Neural crest cell (in vitro differentiated cells): ENCODE results near the gene USF2. TPM values are rescaled to one million over a fixed set of nuclear protein-coding genes. Genes with fewer than 3 reads are reported as not detected.

Experiments
- DNase-seq: peaks from one replicate; pipeline ENCODE4 v3.0.0; 2021; ENCODE audit warnings: low read depth, mixed read lengths, low spot score
- H3K27ac Mint-ChIP-seq: one replicate; pipeline ENCODE4 v1.8.0; 2021; ENCODE audit warnings: mild to moderate bottlenecking, mixed read lengths; ENCODE audit not compliant: unreplicated experiment
- H3K27me3 Mint-ChIP-seq: 2 replicates; pipeline ENCODE4 v1.8.0; 2021; ENCODE audit warnings: low read depth, mild to moderate bottlenecking, mixed read lengths
- H3K36me3 Mint-ChIP-seq: 2 replicates; pipeline ENCODE4 v1.8.0; 2021; ENCODE audit warnings: low read depth, mild to moderate bottlenecking, mixed read lengths
- H3K4me1 Mint-ChIP-seq: 2 replicates; pipeline ENCODE4 v1.8.0; 2021; ENCODE audit warnings: mixed read lengths
- H3K4me3 Mint-ChIP-seq: one replicate; pipeline ENCODE4 v1.8.0; 2021; ENCODE audit warnings: mild to moderate bottlenecking, mixed read lengths
- H3K9me3 Mint-ChIP-seq: 2 replicates; pipeline ENCODE4 v1.8.0; 2021; ENCODE audit warnings: mixed read lengths
- CTCF ChIP-seq: fragments of 200-600 bp; sonication (generic); conservative IDR thresholded peaks from 2 replicates; pipeline ENCODE4 v1.5.0; 2021; ENCODE audit warnings: antibody characterized with exemption, mild to moderate bottlenecking
- total RNA-seq: library from RNA; stranded (reverse); gene quantifications from 2 replicates; pipeline ENCODE4 v1.2.1, GENCODE V29; 2021

USF2 gene
- total RNA-seq, 1 donor from 2014 or later = 107 TPM

- H3K27ac Mint-ChIP-seq = no peak overlapping the region
- H3K4me1 Mint-ChIP-seq = no peaks in the 10 kb centered on the region
- H3K9me3 Mint-ChIP-seq = no peaks in the 10 kb centered on the region
- peaks cover 9% of the 10 kb centered on the region for H3K27me3 Mint-ChIP-seq
- TF ChIP-seq CTCF = no peak
- no peaks in the 10 kb centered on the region for H3K36me3 Mint-ChIP-seq
- no peak for DNase-seq
- no peak overlapping the region for H3K4me3 Mint-ChIP-seq
Measured at GRCh38 chr19:35293363-35293739, 24.6 kb downstream of the USF2 start.

GRCh38 chr19:35293808-35294207, 25.0 kb downstream of the USF2 start:
- Mint-ChIP-seq H3K4me3 (no peak overlapping the region), H3K36me3 (no peaks in the 10 kb centered on the region), H3K9me3 (no peaks in the 10 kb centered on the region), H3K27me3 (peaks cover 9% of the 10 kb centered on the region), H3K27ac (no peak overlapping the region), H3K4me1 (no peaks in the 10 kb centered on the region)
- no peak for DNase-seq
- TF ChIP-seq CTCF = no peak

GRCh38 chr19:35294328-35294727, 25.6 kb downstream of the USF2 start:
- TF ChIP-seq CTCF = no peak
- DNase-seq = no peak
- Mint-ChIP-seq H3K4me3 (no peak overlapping the region), H3K9me3 (no peaks in the 10 kb centered on the region), H3K4me1 (no peaks in the 10 kb centered on the region), H3K27ac (no peak overlapping the region), H3K36me3 (no peaks in the 10 kb centered on the region), H3K27me3 (peaks cover 9% of the 10 kb centered on the region)

GRCh38 chr19:35294859-35295791, 26.4 kb downstream of the USF2 start:
- no peaks in the 10 kb centered on the region for H3K9me3 Mint-ChIP-seq
- H3K27me3 Mint-ChIP-seq = peaks cover 9% of the 10 kb centered on the region
- DNase-seq = no peak
- H3K4me1 Mint-ChIP-seq = no peaks in the 10 kb centered on the region
- H3K4me3 Mint-ChIP-seq = no peak overlapping the region
- H3K36me3 Mint-ChIP-seq = no peaks in the 10 kb centered on the region
- TF ChIP-seq CTCF = no peak
- H3K27ac Mint-ChIP-seq = no peak overlapping the region

- no peak overlapping the region for H3K4me3 Mint-ChIP-seq
- DNase-seq = no peak
Measured at GRCh38 chr19:35295792-35296462, 27.2 kb downstream of the USF2 start.

More at GRCh38 chr19:35295792-35296462, 27.2 kb downstream of the USF2 start:
- Mint-ChIP-seq H3K4me1 (no peaks in the 10 kb centered on the region), H3K9me3 (no peaks in the 10 kb centered on the region), H3K27ac (no peak overlapping the region), H3K27me3 (peaks cover 9% of the 10 kb centered on the region), H3K36me3 (no peaks in the 10 kb centered on the region)
- no peak for TF ChIP-seq CTCF
